Activated T-helper 1 cell treated with anti-CD3 and anti-CD28 coated beads, Interleukin-12 subunit alpha, Interleukin-12 subunit beta, Interleukin-2, Interleukin-4 antibody, amounts not matched to agents 30 ng/mL and 10 ng/mL and 1 ng/mL, durations not matched to agents 14 hours and 24 hours and 36 hours (primary cell): Measurements from ENCODE around the gene SLC6A9. TPM values are rescaled to one million over a fixed set of nuclear protein-coding genes. Genes with fewer than 3 reads are reported as not detected.
A peak's percentile ranks its signal among the peaks of the same experiment; 100 is the strongest.

Experiments used
- DNase-seq: peaks from one replicate; pipeline ENCODE4 v3.0.0; 2021; ENCODE audit warnings: low spot score
- H3K27ac Mint-ChIP-seq: one replicate; pipeline ENCODE4 v1.8.0; 2021; ENCODE audit warnings: mild to moderate bottlenecking, mixed read lengths
- H3K27me3 Mint-ChIP-seq: one replicate; pipeline ENCODE4 v1.8.0; 2022; ENCODE audit warnings: mild to moderate bottlenecking, moderate library complexity, mixed read lengths; ENCODE audit not compliant: insufficient read depth
- H3K36me3 Mint-ChIP-seq: one replicate; pipeline ENCODE4 v1.8.0; 2021; ENCODE audit warnings: low read depth, mixed read lengths
- H3K4me1 Mint-ChIP-seq: one replicate; pipeline ENCODE4 v1.8.0; 2021; ENCODE audit warnings: low read depth, mixed read lengths
- H3K4me3 Mint-ChIP-seq: one replicate; pipeline ENCODE4 v1.8.0; 2021; ENCODE audit warnings: mild to moderate bottlenecking, moderate library complexity, mixed read lengths
- H3K9me3 Mint-ChIP-seq: one replicate; pipeline ENCODE4 v1.8.0; 2021; ENCODE audit warnings: mixed read lengths
- intact Hi-C: fragments of 100-400 bp; cut with micrococcal nuclease; formaldehyde crosslinking; loops from one replicate; pipeline ENCODE4 v1.15.1; 2024
- total RNA-seq: library from RNA; stranded (reverse); gene quantifications from 2 replicates; pipeline ENCODE4 v1.2.3, GENCODE V29; 2022

Gene SLC6A9
- total RNA-seq, 1 donor from 2014 or later = 7.0 TPM

DNA sequence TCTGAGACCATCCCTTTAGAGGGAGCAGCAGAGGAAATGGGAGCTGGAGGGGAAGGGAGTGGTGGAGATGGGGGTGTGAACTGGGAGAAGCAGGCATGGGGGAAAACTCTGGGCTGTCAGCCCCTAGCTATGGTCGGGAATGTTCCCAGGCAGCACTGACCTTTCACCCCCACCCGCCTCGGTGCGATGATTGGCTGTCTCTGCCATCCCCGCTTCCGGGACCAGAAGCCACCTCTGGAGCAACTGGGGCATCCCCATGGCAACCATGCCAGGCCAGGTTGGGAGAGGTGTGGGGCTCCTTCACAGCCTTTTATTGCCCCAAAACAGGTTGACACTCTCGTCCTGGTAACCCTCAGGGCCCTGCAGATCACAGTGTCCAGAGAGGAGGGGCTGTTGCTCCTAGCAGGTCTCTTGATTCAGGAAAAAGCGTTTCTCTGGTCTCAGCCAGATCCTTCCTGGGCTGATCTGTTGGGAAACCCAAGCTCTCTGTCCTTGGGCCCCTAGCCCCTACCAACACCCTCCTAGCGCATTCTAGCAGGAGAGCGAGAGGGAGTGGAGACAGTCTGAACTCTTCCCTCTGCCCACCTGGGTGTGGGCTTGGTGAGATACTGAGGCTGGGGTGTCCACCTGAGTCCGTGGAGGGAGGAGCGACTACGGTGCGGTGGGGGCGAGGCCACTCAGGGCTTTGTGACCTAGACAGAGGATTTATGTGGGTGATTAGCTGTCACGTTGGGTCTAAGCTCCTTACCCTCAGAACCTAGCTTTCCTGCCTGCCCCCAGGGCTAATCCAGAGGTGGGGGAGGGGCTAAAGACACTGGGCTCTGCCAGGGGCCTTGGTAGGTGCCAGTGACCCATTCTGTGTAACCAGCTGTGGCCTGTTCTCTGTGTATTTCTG lies 12.2 kb upstream of the SLC6A9 start:
- Mint-ChIP-seq H3K4me1 (peaks cover 15% of the 10 kb centered on the region), H3K27me3 (peaks cover 20% of the 10 kb centered on the region), H3K36me3 (no peaks in the 10 kb centered on the region), H3K27ac (no peak overlapping the region), H3K4me3 (no peak overlapping the region), H3K9me3 (no peaks in the 10 kb centered on the region)
- intact Hi-C loops = no loop called here
- DNase-seq = no peak

DNA sequence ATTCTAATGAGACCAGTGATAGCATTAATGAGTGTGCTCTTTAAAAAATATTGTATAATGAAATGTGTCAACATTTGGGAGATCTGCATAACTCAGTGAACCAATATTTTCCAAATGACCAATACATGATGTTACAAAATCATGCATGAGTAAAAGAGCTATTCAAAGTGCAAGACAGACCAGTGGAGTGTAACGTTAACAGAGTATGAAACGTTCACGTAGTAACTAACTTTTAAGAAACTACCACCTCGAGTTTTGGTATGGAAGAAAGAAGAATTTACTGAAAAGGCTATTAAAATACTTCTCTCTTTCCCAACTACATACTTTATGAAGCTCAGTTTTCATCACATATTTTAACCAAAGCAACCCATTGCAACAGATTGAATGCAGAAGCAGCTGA lies 9.6 kb upstream of the SLC6A9 start:
- intact Hi-C loops = no loop called here
- DNase-seq = no peak
- Mint-ChIP-seq H3K36me3 (no peaks in the 10 kb centered on the region), H3K27ac (no peak overlapping the region), H3K9me3 (no peaks in the 10 kb centered on the region), H3K27me3 (peaks cover 22% of the 10 kb centered on the region), H3K4me1 (no peaks in the 10 kb centered on the region), H3K4me3 (no peak overlapping the region)

DNA sequence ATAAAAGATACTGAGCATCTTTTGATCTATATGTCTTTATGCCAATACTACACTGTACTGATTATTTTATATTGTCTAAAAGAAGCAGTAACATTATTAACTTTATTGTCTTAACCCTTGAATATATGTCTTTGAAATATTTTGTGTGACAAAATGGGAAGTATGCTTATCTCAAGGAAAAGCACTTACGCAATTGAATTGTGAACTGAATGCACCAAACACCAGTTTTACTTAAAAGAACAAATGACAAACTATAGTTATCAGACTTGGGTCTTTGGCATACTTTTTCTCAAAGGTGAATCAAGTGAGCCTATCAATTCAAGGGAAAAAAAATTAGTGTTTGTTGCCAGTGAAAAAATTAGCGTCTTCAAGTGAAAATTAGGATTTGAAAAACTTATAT lies 9.2 kb upstream of the SLC6A9 start:
- DNase-seq = no peak
- H3K36me3 Mint-ChIP-seq = no peaks in the 10 kb centered on the region
- H3K4me3 Mint-ChIP-seq = no peak overlapping the region
- no peaks in the 10 kb centered on the region for H3K9me3 Mint-ChIP-seq
- no peak overlapping the region for H3K27ac Mint-ChIP-seq
- no peaks in the 10 kb centered on the region for H3K4me1 Mint-ChIP-seq
- intact Hi-C loops = no loop called here
- peaks cover 22% of the 10 kb centered on the region for H3K27me3 Mint-ChIP-seq

DNA sequence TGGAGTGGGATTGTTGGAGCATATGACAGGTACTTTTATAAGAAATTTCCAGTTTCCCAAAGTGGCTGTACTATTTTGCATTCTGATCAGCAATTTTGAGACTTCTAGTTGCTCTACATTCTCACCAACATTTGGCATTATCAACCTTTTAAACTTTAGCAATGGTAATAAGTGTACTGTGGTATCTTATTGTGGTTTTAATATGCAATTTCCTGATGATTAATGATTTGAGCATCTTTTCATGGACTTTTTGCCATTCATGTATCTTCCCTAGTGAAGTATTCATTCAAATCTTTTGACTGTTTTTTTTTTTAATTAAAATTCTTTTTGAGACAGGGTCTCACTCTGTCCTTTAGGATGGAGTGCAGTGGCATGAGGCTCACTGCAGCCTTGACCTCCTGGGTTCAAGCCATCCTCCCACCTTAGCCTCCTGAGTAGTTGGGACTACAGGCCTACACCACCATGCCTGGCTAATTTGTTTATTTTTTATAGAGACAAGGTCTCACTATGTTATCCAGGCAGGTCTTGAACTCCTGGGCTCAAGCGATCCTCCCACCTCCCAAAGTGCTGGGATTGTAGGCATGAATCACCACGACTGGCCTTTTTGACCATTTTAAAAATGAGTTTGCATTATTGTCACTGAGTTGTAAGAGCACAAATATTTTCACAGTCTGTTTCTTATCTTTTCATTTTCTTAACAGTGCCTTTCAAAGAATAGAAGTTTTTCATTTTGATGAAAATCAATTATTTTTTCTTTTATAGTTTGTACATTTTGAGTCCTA lies 7.8 kb upstream of the SLC6A9 start:
- H3K4me3 Mint-ChIP-seq = no peak overlapping the region
- H3K9me3 Mint-ChIP-seq = no peaks in the 10 kb centered on the region
- H3K27ac Mint-ChIP-seq = no peak overlapping the region
- DNase-seq = no peak
- H3K27me3 Mint-ChIP-seq = peaks cover 19% of the 10 kb centered on the region
- H3K36me3 Mint-ChIP-seq = no peaks in the 10 kb centered on the region
- intact Hi-C loops = no loop called here
- no peaks in the 10 kb centered on the region for H3K4me1 Mint-ChIP-seq

DNA sequence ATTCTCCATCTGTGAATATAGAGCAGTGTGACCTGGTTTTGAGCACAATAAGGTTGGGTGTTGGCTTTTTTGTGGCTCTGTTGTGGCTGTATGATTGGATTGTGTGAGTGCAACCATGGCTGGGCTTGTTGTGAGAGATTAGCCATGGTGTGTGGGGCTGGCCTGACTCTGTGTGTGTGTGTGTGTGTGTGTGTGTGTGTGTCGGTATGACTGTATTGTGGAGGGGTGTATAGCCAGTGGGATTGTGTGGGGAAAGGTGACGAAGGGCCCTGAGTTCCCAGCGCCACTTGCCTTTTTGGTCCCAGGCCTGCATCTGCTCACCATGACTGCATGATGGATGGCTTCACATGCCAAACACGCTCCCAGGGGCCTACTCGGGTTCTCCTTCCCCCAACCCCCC lies 5.9 kb upstream of the SLC6A9 start:
- H3K4me3 Mint-ChIP-seq = no peak overlapping the region
- intact Hi-C loops = no loop called here

DNA sequence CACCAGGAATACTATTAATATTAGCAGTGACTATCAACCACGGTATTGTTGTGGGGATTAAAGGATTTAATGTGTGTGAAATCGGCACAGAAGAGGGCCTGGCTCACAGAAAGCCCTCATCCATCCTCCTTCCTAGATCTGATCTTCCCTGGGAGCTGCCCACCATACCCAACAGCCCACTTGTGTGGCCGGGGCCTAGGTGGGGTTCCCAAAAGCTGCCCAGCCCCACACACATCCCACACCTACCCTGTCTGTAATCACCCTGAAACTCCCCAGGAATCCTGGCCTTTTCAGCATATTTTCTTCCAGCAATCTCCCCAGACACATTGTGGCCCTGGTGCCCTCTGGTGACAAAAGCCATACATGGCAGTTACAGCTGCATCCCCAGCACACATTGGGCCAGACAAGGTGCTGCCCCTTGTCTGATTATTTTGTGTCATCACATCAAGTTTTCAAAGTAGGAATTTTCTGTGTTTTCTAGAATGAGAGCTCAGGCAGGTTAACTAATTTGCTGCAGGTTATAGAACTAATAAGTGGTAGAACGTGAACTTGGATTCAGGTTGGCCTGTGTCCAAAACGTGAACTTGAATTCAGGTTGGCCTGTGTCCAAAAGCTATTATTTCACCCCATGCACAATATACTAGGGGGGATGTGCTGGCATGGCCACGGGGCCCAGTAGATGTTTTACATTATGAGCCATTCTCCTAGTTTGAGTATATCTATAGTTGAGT lies 5.3 kb upstream of the SLC6A9 start:
- peaks cover 14% of the 10 kb centered on the region for H3K4me1 Mint-ChIP-seq
- H3K27ac Mint-ChIP-seq = no peak overlapping the region
- no peak overlapping the region for H3K4me3 Mint-ChIP-seq

More for the DNA sequence above, 5.9 kb upstream of the SLC6A9 start:
- no peak overlapping the region for H3K27ac Mint-ChIP-seq
- DNase-seq = no peak
- no peaks in the 10 kb centered on the region for H3K9me3 Mint-ChIP-seq
- H3K27me3 Mint-ChIP-seq = peaks cover 12% of the 10 kb centered on the region
- peaks cover 10% of the 10 kb centered on the region for H3K4me1 Mint-ChIP-seq
- H3K36me3 Mint-ChIP-seq = no peaks in the 10 kb centered on the region

DNA sequence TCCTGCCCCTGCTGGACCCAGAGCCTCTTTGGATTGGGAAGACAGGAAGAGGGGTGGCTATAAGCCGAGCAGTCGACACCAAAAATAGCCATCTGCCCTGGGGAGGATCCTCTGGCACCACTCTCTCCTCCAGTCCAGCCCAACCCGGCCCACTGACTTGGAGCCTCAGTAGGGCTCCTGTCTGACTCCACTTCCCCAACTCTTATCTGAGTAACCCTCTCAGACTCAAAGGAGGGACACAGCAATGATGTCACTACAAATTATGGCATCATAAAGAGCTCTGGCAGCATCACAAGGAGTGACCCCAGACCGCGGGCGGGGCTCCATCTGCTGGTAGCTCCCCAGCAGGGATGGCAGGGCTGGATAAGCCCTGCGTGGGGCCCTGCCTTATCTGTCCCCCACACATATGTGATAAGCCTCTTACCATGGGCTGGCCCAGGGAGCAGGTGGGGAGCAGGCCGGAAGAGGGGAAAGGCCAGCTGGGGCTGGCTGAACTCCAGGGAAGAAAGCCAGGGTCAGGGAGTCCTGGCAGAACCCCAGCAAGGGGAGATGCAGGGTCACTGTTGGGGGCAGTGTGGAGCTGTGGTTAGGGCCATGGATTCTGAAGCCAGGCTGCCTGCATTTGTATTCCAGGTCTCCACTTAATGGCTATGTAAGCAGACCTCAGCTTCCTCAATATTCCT lies 4.6 kb upstream of the SLC6A9 start:
- H3K27me3 Mint-ChIP-seq = peaks cover 9% of the 10 kb centered on the region
- H3K9me3 Mint-ChIP-seq = no peaks in the 10 kb centered on the region
- no peak overlapping the region for H3K27ac Mint-ChIP-seq
- H3K4me3 Mint-ChIP-seq = no peak overlapping the region
- H3K36me3 Mint-ChIP-seq = no peaks in the 10 kb centered on the region
- intact Hi-C loops = loop anchor here (1.0 kb wide), 4 partner anchors 31 to 507 kb away; partner anchors contain the start of gene IPO13
- H3K4me1 Mint-ChIP-seq = peaks cover 14% of the 10 kb centered on the region
- no peak for DNase-seq

More for the DNA sequence above, 5.3 kb upstream of the SLC6A9 start:
- Mint-ChIP-seq H3K9me3 (no peaks in the 10 kb centered on the region), H3K27me3 (peaks cover 10% of the 10 kb centered on the region), H3K36me3 (no peaks in the 10 kb centered on the region)
- DNase-seq = peak; percentile 55
- intact Hi-C loops = loop anchor here (1.0 kb wide), 4 partner anchors 31 to 507 kb away; partner anchors contain the start of gene IPO13

DNA sequence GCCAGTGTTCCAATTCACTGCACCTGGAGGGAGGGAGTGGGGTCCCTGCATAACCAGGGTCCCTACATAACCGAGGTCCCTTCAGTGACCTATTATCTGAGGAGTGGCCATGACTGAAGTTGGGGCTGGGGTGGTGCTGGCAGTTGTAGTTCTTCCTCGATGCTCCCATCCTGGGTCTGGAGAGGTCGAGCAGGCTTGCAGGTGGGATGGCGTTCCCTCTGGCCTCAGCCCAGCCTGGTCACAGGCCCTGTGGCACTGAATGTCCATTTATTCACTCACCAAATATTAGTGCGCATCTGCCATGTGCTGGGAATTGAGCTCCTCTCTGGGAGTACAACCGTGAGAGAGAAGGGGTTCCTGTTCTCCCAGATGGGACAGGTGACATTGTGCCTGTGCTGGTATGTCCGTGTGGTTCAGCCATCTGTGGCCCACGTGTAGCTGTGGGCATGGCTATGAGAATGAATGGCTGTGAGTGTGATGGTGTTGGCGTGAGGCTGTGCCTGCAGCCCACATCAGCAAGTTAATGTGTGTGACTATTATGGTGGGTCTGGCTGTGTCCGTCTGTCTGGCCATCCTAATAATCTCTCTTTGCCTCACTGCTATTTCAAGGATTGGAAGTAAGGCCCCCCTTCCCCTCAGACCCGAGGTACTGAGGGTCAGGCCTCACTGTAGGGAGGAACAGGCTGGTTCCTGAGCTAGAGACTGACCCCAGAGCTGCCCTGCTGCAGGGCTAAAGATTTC lies 3.9 kb upstream of the SLC6A9 start:
- intact Hi-C loops = loop anchor here (5.0 kb wide), 1 partner anchor 977 kb away; the partner anchor contains the start of genes HECTD3 and UROD

DNA sequence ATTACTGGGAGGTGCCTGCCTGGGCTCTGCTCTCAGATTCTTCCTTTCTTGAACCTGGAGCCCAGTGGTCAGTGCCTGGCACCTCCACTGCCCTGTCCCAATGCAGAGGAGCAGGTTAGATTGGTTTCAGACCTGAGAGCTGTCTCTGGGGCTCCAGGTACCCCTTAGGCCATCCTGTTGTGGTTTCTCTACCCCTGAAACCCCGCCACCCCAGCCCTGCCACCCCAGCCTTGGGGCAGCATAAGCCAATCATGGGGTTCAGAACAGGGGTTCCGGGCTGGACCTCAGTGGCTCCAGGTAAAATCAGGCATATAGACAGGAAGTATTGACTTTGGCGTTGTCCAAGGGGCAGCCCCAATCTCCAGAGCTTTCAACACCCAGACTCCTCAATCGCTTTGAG lies 3.2 kb upstream of the SLC6A9 start:
- Mint-ChIP-seq H3K36me3 (no peaks in the 10 kb centered on the region), H3K27me3 (peaks cover 2% of the 10 kb centered on the region), H3K4me1 (peaks cover 19% of the 10 kb centered on the region), H3K27ac (no peak overlapping the region), H3K9me3 (no peaks in the 10 kb centered on the region), H3K4me3 (no peak overlapping the region)
- intact Hi-C loops = loop anchor here (5.0 kb wide), 1 partner anchor 978 kb away; the partner anchor contains the start of genes HECTD3 and UROD
- no peak for DNase-seq

More for the DNA sequence above, 3.9 kb upstream of the SLC6A9 start:
- Mint-ChIP-seq H3K4me3 (no peak overlapping the region), H3K9me3 (no peaks in the 10 kb centered on the region), H3K36me3 (no peaks in the 10 kb centered on the region), H3K4me1 (peaks cover 14% of the 10 kb centered on the region), H3K27me3 (peaks cover 6% of the 10 kb centered on the region), H3K27ac (no peak overlapping the region)
- DNase-seq = no peak

DNA sequence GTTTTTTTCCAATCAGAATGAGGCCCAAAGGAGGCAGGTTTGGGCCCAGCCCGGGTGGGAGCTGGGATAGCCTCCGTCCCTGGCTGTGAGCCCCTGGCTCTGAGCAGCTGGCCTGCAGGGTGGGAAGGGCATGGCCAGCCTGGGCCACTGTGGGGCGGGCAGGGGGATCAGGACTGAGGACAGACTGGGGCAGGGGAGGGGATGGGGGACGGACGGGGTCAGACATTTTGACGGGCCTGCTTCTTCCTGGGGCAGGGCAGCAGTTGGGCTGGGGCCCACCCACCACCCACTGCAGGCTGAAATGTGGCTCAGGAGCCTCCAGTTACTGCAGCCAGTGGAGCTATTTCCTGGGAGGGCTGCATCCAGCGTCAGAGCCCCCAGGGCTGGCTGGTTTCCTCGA lies 2.5 kb upstream of the SLC6A9 start:
- no peaks in the 10 kb centered on the region for H3K9me3 Mint-ChIP-seq
- DNase-seq = no peak
- H3K27me3 Mint-ChIP-seq = peaks cover 2% of the 10 kb centered on the region
- no peaks in the 10 kb centered on the region for H3K36me3 Mint-ChIP-seq
- intact Hi-C loops = loop anchor here (5.0 kb wide), 1 partner anchor 979 kb away; the partner anchor contains the start of genes HECTD3 and UROD
- H3K27ac Mint-ChIP-seq = no peak overlapping the region
- peaks cover 26% of the 10 kb centered on the region for H3K4me1 Mint-ChIP-seq
- H3K4me3 Mint-ChIP-seq = no peak overlapping the region

DNA sequence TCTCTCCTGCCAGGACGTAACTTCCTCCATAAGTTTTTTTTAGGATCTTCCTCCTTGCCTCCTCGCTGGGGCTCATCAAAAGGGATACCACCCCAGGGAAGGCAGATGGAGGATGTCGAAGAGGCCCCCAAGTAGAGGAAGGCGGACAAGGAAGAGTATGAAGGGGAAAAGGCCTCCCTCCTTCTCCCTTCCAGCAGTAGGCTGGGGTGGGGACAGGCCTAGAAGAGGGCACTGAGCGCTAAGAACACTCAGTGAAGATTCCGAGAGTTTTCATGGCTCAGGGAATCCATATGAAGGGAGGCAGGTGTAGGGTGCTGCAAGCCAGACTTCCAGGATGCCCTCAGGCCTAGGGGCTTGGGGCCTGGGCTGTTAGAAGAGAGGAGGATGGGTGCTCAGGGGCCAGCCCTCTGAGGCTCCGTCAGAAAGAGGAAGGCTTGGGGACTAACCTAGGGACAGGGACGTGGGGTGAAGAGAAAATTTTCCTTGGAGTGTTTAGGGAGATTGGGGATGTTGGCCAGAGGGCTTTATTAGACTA lies 1.8 kb upstream of the SLC6A9 start:
- Mint-ChIP-seq H3K9me3 (no peaks in the 10 kb centered on the region), H3K27me3 (no peaks in the 10 kb centered on the region), H3K27ac (no peak overlapping the region), H3K4me1 (peaks cover 30% of the 10 kb centered on the region), H3K4me3 (no peak overlapping the region), H3K36me3 (no peaks in the 10 kb centered on the region)
- intact Hi-C loops = loop anchor here (5.0 kb wide), 1 partner anchor 979 kb away; the partner anchor contains the start of genes HECTD3 and UROD
- no peak for DNase-seq
